Jurkat, Clone E6-1 (cell line): ENCODE data around the gene CHCHD3.
A peak's percentile ranks its signal among the peaks of the same experiment; 100 is the strongest.
"Not testable (repeated sequence)": the region's sequence is repeated elsewhere in the genome, so short reads cannot be mapped to it uniquely, and the experiment has no call there.

ENCODE experiments used
- DNase-seq: peaks from one replicate; pipeline ENCODE4 v3.0.0-alpha.2; 2011; ENCODE audit warnings: low read depth, low spot score
- H3K4me3 ChIP-seq: 2 replicates; pipeline ENCODE4 v1.5.1; 2011; ENCODE audit warnings: mild to moderate bottlenecking, low read length, control low read depth, moderate library complexity

The CHCHD3 gene

GRCh38 chr7:132933072-132933458 lies 148.8 kb downstream of the CHCHD3 start:
- no peak overlapping the region for H3K4me3 ChIP-seq
- DNase-seq, result no peak

GRCh38 chr7:132932296-132933071 lies 149.4 kb downstream of the CHCHD3 start:
- no peak overlapping the region for H3K4me3 ChIP-seq
- DNase-seq, result no peak

GRCh38 chr7:132930881-132931280 lies 151.0 kb downstream of the CHCHD3 start:
- peak; percentile 10 for DNase-seq
- no peak overlapping the region for H3K4me3 ChIP-seq

GRCh38 chr7:132929944-132930343 lies 151.9 kb downstream of the CHCHD3 start:
- DNase-seq, H3K4me3 ChIP-seq: not testable (repeated sequence)

GRCh38 chr7:132919771-132920170 lies 162.1 kb downstream of the CHCHD3 start:
- no peak overlapping the region for H3K4me3 ChIP-seq

GRCh38 chr7:132915647-132916046 lies 166.2 kb downstream of the CHCHD3 start:
- H3K4me3 ChIP-seq, result no peak overlapping the region
- no peak for DNase-seq

More at GRCh38 chr7:132919771-132920170, 162.1 kb downstream of the CHCHD3 start:
- no peak for DNase-seq

- H3K4me3 ChIP-seq, result no peak overlapping the region
- no peak for DNase-seq
Measured at GRCh38 chr7:132910657-132911056, 171.2 kb downstream of the CHCHD3 start.

- H3K4me3 ChIP-seq, result no peak overlapping the region
- DNase-seq, result no peak
Measured at GRCh38 chr7:132907380-132907940, 174.4 kb downstream of the CHCHD3 start.

- no peak overlapping the region for H3K4me3 ChIP-seq
- no peak for DNase-seq
Measured at GRCh38 chr7:132906193-132906835, 175.6 kb downstream of the CHCHD3 start.

- DNase-seq, H3K4me3 ChIP-seq: not testable (repeated sequence)
Measured at GRCh38 chr7:132905136-132905535, 176.8 kb downstream of the CHCHD3 start.

- DNase-seq, result no peak
Measured at GRCh38 chr7:132904209-132904608, 177.7 kb downstream of the CHCHD3 start.

GRCh38 chr7:132902294-132902693 lies 179.6 kb downstream of the CHCHD3 start:
- H3K4me3 ChIP-seq, DNase-seq: not testable (repeated sequence)

More at GRCh38 chr7:132904209-132904608, 177.7 kb downstream of the CHCHD3 start:
- no peak overlapping the region for H3K4me3 ChIP-seq

- DNase-seq, result no peak
- no peak overlapping the region for H3K4me3 ChIP-seq
Measured at GRCh38 chr7:132901241-132901640, 180.6 kb downstream of the CHCHD3 start.

GRCh38 chr7:132899833-132900232 lies 182.1 kb downstream of the CHCHD3 start:
- no peak for DNase-seq
- no peak overlapping the region for H3K4me3 ChIP-seq

GRCh38 chr7:132898641-132899175 lies 183.2 kb downstream of the CHCHD3 start:
- not testable (repeated sequence) for H3K4me3 ChIP-seq, DNase-seq

GRCh38 chr7:132897093-132897687 lies 184.7 kb downstream of the CHCHD3 start:
- DNase-seq, result no peak
- H3K4me3 ChIP-seq, result no peak overlapping the region

GRCh38 chr7:132895231-132895630 lies 186.7 kb downstream of the CHCHD3 start:
- no peak for DNase-seq
- H3K4me3 ChIP-seq, result no peak overlapping the region

- no peak overlapping the region for H3K4me3 ChIP-seq
- no peak for DNase-seq
Measured at GRCh38 chr7:132893560-132893959, 188.3 kb downstream of the CHCHD3 start.

- not testable (repeated sequence) for H3K4me3 ChIP-seq, DNase-seq
Measured at GRCh38 chr7:132892744-132893143, 189.1 kb downstream of the CHCHD3 start.

- no peak overlapping the region for H3K4me3 ChIP-seq
- DNase-seq, result no peak
Measured at GRCh38 chr7:132891554-132891953, 190.3 kb downstream of the CHCHD3 start.
